ENCODE measurements around the gene GINM1. TPM values are rescaled to one million over a fixed set of nuclear protein-coding genes. Genes with fewer than 3 reads are reported as not detected.
A peak's percentile ranks its signal among the peaks of the same experiment; 100 is the strongest.

The GINM1 gene
- total and polyA plus RNA-seq, 2 donors = 73.5 to 80.8 TPM

DNA sequence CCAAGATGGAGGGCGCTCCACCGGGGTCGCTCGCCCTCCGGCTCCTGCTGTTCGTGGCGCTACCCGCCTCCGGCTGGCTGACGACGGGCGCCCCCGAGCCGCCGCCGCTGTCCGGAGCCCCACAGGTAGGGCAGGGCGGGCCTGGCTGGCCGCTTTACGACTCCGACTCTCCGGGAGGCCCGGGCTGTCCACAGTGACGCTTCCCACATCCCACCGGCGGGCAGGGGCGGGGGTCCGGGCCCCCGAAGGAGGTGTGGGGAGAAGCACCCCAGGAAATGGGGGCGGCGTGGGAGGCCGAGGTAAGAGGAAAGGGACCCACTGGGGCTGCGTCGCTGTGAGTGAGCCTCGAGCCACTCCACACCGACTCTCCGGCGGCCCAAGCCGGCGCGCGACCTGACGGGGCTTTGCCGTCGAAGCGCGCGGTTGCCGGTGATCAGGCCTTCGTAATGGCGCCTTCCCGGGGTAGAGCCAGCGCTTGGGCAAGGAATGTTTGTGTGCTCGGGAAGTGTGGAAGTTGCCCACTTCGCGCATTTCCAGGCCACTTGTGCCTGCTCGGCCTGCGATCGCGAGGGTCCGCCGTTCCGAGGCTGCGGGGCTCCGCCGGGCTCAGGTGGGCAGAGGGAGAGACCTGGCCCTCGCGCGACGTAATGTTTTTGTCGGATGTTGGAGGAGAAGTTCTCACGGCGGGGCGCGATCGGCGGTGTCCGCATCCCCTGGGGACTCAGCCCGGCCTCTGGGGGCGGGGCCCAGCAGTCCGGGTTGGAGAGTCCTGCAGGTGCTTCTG lies 427 bp downstream of the GINM1 start:
- under 1% methylated on average over 81 of the region's 81 CpGs for WGBS
- Histone ChIP-seq H3K36me3 (ENCODE audit: insufficient read depth) (no peaks in the 10 kb centered on the region), H3K4me3 (ENCODE audit: low read depth, low read length) (peak overlapping the region; percentile 83), H3K4me1 (ENCODE audit: insufficient read depth) (no peaks in the 10 kb centered on the region), H3K27ac (ENCODE audit: low read depth) (peak overlapping the region; percentile 74)
- DNase-seq (ENCODE audit: extremely low spot score) = no peak

DNA sequence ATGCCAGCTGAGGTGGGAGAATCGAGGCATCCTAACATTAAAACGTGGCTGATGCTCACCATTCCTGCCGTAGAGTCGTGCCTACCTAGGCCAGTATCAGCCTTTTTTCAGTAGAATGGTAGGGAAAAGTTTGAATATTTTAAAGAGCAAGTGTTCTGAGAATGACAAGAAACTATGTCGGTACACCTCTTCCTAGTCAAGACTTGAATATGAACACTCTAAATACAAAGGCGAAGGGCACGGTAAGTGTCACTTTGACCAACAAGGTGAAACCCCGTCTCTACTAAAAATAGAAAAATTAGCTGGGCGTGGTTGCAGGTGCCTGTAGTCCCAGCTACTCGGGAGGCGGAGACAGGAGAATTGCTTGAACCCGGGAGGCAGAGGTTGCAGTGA lies 1.0 kb downstream of the GINM1 start:
- WGBS = 46% methylated on average over 12 of the region's 12 CpGs
- H3K4me3 ChIP-seq (ENCODE audit: low read depth, low read length) = peak overlapping the region; percentile 83
- H3K4me1 ChIP-seq (ENCODE audit: insufficient read depth) = no peaks in the 10 kb centered on the region
- no peak overlapping the region for H3K27ac ChIP-seq (ENCODE audit: low read depth)
- no peaks in the 10 kb centered on the region for H3K36me3 ChIP-seq (ENCODE audit: insufficient read depth)
- no peak for DNase-seq (ENCODE audit: extremely low spot score)

DNA sequence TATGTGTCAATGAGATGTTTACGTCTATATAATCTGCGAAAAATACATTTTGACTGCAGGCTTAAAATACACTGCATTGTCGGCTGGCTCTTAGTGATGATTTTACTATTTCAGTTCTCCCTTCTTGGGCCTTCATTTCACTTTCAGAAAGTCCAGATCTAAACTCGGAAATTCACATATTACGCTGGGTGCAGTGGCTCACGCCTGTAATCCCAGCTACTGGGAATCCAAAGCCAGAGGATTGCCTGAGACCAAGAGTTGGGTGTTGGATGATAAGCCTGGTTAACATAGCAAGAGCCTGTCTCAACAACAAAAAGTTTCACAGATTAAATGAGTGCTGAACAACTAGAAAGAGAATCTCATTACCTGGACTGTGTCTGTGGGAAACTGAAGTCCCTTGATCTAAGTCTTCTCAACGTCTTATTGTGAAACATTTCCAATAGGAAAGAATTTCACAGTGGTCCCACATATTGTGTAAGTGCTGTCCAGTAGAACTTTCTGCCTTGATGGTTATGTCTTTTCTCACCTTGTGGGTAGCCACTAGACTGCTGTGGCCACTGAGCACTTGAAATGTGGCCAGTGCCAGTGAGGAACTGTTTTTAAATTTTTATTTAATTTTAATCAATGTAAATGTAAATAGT lies 1.9 kb downstream of the GINM1 start:
- Histone ChIP-seq H3K4me3 (ENCODE audit: low read depth, low read length) (no peak overlapping the region), H3K36me3 (ENCODE audit: insufficient read depth) (no peaks in the 10 kb centered on the region), H3K4me1 (ENCODE audit: insufficient read depth) (no peaks in the 10 kb centered on the region), H3K27ac (ENCODE audit: low read depth) (no peak overlapping the region)
- 90% methylated on average over 7 of the region's 7 CpGs for WGBS
- DNase-seq (ENCODE audit: extremely low spot score) = no peak

DNA sequence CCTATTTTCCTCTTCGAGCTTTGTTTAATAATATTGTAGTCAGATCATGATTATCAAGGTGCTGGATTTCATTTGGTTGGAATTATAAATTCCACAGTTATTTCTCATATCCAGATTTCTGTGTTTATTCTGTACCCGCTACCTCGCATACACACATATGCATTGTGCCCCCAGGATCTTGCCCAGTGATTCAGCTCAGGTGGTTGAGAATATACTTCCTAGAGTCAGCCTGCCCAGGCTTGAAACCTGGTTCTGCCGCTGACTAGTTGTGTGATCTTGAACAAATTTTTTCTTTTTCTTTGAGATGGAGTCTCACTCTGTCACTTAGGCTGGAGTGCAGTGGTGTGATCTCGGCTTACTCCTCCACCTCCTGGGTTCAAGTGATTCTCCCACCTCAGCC lies 14.7 kb downstream of the GINM1 start:
- Histone ChIP-seq H3K36me3 (ENCODE audit: insufficient read depth) (peaks cover 3% of the 10 kb centered on the region), H3K27ac (ENCODE audit: low read depth) (no peak overlapping the region), H3K4me3 (ENCODE audit: low read depth, low read length) (no peak overlapping the region), H3K4me1 (ENCODE audit: insufficient read depth) (no peaks in the 10 kb centered on the region)
- DNase-seq (ENCODE audit: extremely low spot score) = no peak
- WGBS = 98% methylated on average over 5 of the region's 5 CpGs

DNA sequence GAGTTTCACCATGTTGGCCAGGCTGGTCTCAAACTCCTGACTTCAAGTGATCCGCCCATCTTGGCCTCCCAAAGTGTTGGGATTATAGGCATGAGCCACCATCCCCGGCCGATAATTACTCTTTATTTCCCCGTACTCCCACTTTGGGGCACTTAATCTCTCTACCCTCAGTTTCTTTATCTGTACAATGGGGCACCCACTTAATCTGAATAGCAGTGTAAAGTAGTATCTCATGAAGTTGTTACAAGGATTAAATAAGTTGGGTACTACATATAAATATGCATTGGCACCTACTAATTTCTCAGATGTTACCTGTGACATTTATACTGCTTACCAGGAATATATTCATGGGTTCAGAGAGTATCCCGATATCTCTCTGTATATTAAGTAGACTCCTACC lies 15.2 kb downstream of the GINM1 start:
- peaks cover 3% of the 10 kb centered on the region for H3K36me3 ChIP-seq (ENCODE audit: insufficient read depth)
- H3K4me1 ChIP-seq (ENCODE audit: insufficient read depth) = no peaks in the 10 kb centered on the region
- DNase-seq (ENCODE audit: extremely low spot score) = no peak
- no peak overlapping the region for H3K4me3 ChIP-seq (ENCODE audit: low read depth, low read length)
- H3K27ac ChIP-seq (ENCODE audit: low read depth) = no peak overlapping the region
- WGBS = 98% methylated on average over 5 of the region's 5 CpGs

DNA sequence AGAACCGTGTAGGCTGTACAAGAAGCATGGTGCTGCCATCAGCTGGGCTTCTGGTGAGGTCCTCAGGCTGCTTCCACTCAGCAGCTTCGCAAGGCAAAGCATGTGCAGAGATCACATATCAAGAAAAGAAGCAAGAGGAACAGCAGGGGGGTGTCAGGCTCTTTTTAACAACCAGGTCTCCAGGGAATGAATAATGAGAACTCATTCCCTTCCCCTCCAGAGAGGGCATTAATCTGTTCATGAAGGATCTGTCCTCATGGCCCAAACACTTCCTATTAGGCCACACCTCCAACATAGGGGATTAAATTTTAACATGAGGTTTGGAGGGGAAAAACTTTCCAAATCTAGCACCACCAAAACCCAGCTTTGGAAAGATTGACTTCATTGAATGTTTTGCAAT lies 20.0 kb downstream of the GINM1 start:
- peaks cover 5% of the 10 kb centered on the region for H3K36me3 ChIP-seq (ENCODE audit: insufficient read depth)
- no peaks in the 10 kb centered on the region for H3K4me1 ChIP-seq (ENCODE audit: insufficient read depth)
- H3K27ac ChIP-seq (ENCODE audit: low read depth) = no peak overlapping the region
- DNase-seq (ENCODE audit: extremely low spot score) = no peak
- WGBS = 97% methylated on average over 2 of the region's 2 CpGs
- no peak overlapping the region for H3K4me3 ChIP-seq (ENCODE audit: low read depth, low read length)

DNA sequence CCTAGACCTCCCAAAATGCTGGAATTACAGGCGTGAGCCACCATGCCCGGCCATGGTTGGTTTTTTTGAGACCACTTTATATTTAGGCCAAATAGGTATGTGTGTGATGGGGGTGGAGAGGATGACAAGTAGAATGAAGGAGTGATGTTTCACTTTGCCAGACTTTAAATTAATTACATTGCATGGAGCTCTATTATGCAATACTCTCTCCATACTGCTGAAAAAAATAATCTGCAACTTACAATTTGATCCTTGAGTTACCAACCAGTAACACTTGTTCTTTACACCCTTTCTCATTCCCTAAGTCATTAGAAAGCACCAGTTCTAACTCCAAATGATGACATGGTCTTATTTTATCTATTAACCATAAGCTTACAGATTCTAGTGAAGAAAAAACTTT lies 26.8 kb downstream of the GINM1 start:
- no peak overlapping the region for H3K4me3 ChIP-seq (ENCODE audit: low read depth, low read length)
- 96% methylated on average over 2 of the region's 2 CpGs for WGBS
- no peak for DNase-seq (ENCODE audit: extremely low spot score)
- H3K4me1 ChIP-seq (ENCODE audit: insufficient read depth) = no peaks in the 10 kb centered on the region
- no peaks in the 10 kb centered on the region for H3K36me3 ChIP-seq (ENCODE audit: insufficient read depth)
- H3K27ac ChIP-seq (ENCODE audit: low read depth) = no peak overlapping the region

DNA sequence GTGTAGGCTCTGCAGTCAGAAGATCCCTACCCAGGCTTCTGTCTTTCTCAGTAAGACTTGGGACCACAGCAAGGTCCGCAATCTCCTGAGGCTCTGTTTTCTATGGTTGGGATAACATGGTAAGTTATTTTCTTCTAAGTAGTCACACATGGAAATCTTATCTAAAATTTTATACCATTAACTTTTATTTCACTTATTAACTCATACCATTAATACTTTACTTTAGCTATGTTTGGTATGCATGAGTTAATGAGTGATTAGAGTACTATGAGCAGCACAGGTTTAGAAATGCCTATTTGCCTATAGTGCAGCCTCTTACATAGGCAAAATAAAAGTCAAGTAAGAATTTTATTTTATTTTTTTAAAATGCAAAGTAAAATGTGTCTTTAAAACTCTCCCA lies 27.2 kb downstream of the GINM1 start:
- no peaks in the 10 kb centered on the region for H3K36me3 ChIP-seq (ENCODE audit: insufficient read depth)
- 97% methylated on average over 1 of the region's 1 CpG for WGBS
- H3K4me1 ChIP-seq (ENCODE audit: insufficient read depth) = no peaks in the 10 kb centered on the region
- H3K4me3 ChIP-seq (ENCODE audit: low read depth, low read length) = no peak overlapping the region
- no peak for DNase-seq (ENCODE audit: extremely low spot score)
- H3K27ac ChIP-seq (ENCODE audit: low read depth) = no peak overlapping the region

DNA sequence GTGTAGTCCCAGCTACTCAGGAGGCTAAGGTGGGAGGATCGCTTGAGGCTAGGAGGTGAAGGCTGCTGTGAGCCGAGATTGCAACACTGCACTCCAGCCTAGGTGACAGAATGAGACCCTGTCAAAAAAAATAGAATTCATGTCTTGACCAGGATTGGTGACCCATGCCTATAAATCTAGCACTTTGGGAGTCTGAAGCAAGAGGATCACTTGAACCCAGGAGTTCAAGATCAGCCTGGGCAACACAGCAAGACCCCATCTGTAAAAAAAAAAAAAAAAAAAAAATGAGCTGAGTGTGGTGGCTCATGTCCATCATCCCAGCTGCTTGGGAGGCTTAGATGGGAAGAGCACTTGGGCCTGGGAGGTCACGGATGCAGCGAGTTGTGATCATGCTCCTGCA lies 34.3 kb downstream of the GINM1 start:
- Histone ChIP-seq H3K4me3 (ENCODE audit: low read depth, low read length) (no peak overlapping the region), H3K27ac (ENCODE audit: low read depth) (no peak overlapping the region), H3K4me1 (ENCODE audit: insufficient read depth) (no peaks in the 10 kb centered on the region), H3K36me3 (ENCODE audit: insufficient read depth) (no peaks in the 10 kb centered on the region)
- WGBS = 97% methylated on average over 4 of the region's 4 CpGs
- no peak for DNase-seq (ENCODE audit: extremely low spot score)

DNA sequence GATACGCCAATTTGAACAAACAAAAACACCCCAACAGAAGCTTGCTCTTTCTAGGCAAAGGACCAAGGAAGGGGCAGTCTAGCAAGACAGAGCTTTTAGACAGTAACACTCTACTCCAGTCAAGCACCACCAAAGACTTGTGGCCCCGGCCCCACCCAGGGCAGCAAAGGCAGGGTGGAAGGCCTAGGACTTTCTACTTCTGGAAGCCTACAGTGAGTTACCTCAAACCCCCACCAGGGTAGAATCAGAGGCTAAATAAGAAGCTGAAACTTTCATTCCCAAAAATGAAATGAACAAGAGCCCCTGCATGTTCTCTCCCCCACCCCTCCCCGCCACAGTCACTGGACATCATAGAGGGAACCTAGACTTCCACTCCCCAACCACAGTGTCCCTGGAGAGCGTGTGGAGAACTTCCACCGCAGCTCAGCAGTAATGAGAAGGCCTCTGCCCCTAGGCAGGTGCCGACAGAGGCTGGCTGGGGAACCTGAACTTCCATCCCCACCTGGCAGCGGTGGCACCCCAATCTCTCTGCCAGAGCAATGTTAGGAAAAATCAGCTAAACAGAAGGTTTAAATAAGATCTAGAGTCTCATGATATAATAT lies 42.3 kb downstream of the GINM1 start:
- DNase-seq (ENCODE audit: extremely low spot score) = no peak
- H3K4me3 ChIP-seq (ENCODE audit: low read depth, low read length) = no peak overlapping the region
- no peaks in the 10 kb centered on the region for H3K4me1 ChIP-seq (ENCODE audit: insufficient read depth)
- no peak overlapping the region for H3K27ac ChIP-seq (ENCODE audit: low read depth)
- H3K36me3 ChIP-seq (ENCODE audit: insufficient read depth) = no peaks in the 10 kb centered on the region
- WGBS = 94% methylated on average over 7 of the region's 7 CpGs

DNA sequence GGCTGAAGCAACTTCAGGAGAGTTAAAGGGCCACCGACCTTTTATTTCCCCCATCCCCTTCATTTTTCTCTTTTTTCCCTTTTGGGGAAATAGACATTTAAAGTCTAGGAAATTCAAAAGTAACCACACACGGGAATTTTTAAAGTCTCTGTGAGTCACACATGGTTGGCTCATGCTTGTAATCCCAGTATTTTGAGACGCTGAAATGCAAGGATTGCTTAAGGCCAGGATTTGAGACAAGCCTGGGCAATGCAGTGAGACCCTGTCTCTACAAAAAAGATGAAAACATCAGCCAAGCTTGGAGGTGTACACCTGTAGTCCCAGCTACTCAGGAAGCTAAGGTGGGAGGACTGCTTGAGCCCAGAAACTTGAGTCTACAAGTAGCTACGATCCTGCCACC lies 48.2 kb downstream of the GINM1 start:
- Histone ChIP-seq H3K36me3 (ENCODE audit: insufficient read depth) (no peaks in the 10 kb centered on the region), H3K4me3 (ENCODE audit: low read depth, low read length) (no peak overlapping the region), H3K27ac (ENCODE audit: low read depth) (no peak overlapping the region), H3K4me1 (ENCODE audit: insufficient read depth) (no peaks in the 10 kb centered on the region)
- DNase-seq (ENCODE audit: extremely low spot score) = no peak
- WGBS = 90% methylated on average over 4 of the region's 4 CpGs

DNA sequence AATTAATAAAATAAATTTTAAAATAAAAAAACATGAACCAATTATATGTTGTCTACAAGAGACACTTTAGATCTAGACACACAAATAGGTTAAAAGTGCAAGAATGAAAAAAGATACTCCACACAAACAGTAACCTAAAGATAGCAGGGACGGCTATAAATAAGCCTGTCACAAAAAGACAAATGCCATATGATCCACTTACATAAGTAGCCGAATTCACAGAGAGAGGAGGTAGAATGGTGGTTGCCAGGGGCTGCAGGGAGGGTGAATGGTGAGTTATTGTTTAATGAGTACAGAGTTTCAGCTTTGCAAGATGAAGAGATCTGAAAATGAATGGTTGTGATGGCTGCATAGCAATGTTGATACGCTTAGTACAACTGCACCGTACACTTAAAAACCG lies 49.6 kb downstream of the GINM1 start:
- Histone ChIP-seq H3K4me3 (ENCODE audit: low read depth, low read length) (no peak overlapping the region), H3K27ac (ENCODE audit: low read depth) (no peak overlapping the region), H3K36me3 (ENCODE audit: insufficient read depth) (no peaks in the 10 kb centered on the region), H3K4me1 (ENCODE audit: insufficient read depth) (no peaks in the 10 kb centered on the region)
- WGBS = 70% methylated on average over 5 of the region's 5 CpGs
- no peak for DNase-seq (ENCODE audit: extremely low spot score)

DNA sequence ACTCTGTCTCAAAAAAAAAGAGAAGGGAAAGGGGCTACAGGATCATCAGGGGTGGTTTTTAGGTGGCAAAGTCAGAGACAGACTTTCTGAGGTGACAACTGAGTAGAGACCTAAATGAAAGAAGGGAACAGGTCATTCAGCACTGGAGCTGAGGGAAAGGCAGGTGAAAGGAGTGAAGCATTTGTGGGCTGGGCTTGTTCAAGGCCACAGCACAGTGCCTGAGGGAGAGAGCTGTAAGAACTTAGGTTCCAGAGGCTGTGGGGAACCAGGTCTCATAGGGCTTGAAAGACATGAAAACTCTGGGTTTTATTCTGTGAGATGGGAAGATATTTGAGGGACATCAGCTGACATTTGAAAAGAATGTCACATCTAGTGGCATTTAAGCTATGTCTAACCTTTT lies 61.5 kb downstream of the GINM1 start:
- H3K4me3 ChIP-seq (ENCODE audit: low read depth, low read length) = no peak overlapping the region
- no peaks in the 10 kb centered on the region for H3K4me1 ChIP-seq (ENCODE audit: insufficient read depth)
- H3K27ac ChIP-seq (ENCODE audit: low read depth) = no peak overlapping the region
- peaks cover 1% of the 10 kb centered on the region for H3K36me3 ChIP-seq (ENCODE audit: insufficient read depth)
- no peak for DNase-seq (ENCODE audit: extremely low spot score)

DNA sequence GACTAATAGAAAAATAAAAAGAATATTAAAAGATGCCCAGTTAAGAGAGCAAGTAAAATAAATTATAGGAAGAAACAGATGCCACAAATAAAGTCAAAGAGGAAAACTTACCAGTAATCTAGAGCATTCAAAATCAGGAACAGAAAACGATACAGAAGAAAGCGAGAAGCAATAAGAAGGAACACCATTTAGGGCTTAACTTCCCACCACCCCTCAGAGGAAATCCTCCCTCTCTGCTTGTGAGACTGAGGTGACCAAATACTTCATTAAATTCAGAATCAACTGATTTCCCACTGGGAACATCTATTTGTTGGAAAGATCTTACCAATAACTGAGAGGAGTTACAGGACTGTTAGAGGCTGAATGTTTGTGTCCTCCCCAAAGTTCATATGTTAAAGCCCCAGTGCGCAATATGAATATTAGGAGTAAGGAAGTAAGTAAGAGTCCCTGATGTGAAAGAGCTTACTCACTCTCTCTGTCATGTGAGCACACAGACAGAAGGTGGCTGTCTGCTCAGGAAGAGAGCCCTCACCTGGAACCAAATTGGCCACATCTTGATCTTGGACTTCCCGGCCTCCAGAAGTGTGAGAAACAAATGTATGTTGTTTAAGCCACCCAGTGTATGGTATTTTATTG lies 62.8 kb downstream of the GINM1 start:
- H3K27ac ChIP-seq (ENCODE audit: low read depth) = no peak overlapping the region
- no peak for DNase-seq (ENCODE audit: extremely low spot score)
- no peak overlapping the region for H3K4me3 ChIP-seq (ENCODE audit: low read depth, low read length)
- WGBS = 92% methylated on average over 4 of the region's 4 CpGs
- H3K4me1 ChIP-seq (ENCODE audit: insufficient read depth) = no peaks in the 10 kb centered on the region
- peaks cover 1% of the 10 kb centered on the region for H3K36me3 ChIP-seq (ENCODE audit: insufficient read depth)

Data from urinary bladder (tissue), 4 donors.